GM19239 (cell line): ENCODE data around the gene C2CD5.
"Not testable (repeated sequence)": the region's sequence is repeated elsewhere in the genome, so short reads cannot be mapped to it uniquely, and the experiment has no call there.

Experiments used
- DNase-seq: peaks from one replicate; pipeline ENCODE4 v3.0.0; 2011; ENCODE audit warnings: low spot score; ENCODE audit not compliant: insufficient read length
- FAIRE-seq: peaks from 2 replicates; lab custom pipeline; 2011; peaks lifted over from hg19 to GRCh38; lab: Jason Lieb, UNC

Gene C2CD5

DNA sequence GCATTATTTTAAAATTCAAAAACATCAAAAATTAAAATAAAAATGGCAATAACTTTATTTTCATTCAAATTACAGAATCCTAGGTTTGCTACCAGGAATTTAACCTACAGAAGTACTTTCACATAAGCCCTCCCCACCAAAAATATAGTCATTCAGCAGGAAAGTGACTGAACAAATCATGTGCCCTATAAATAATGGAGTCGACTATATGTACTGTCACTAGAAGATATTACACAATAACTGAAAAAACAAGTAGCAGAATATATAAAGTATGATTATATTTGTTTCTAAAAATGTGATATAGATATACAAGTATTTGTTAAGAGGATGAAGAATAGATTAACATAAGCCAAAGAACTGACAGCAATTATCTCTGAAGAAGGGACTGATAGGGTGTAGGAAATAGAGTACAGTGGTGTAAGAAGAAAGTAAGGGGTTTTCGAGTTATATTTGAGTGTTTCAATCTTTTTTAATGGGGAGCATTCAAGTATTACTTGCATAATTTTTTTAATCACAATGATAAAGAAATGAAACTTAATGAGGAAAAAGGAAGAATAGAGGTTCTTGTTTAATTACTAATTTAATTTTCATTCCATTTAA, 7.9 kb downstream of the C2CD5 start:
- DNase-seq, result no peak
- no peak for FAIRE-seq

DNA sequence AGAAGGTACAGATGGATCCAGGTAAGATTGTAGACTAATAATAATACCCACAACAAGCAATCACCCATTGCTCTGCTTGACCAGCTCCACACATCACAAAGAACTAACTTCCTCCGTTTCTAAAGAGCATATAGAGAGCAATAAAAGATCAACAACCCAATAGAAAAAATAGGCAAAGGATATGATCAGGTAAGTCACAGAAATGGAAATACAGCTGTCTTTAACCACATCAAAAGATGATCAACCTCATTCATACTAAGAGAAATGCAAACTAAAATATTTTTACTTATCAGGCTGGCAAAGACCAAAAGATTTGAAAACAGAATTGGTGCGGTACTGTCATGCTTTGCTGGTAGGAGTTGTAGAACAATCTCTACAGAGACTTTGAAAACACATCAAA, 8.9 kb downstream of the C2CD5 start:
- FAIRE-seq, result no peak
- no peak for DNase-seq

DNA sequence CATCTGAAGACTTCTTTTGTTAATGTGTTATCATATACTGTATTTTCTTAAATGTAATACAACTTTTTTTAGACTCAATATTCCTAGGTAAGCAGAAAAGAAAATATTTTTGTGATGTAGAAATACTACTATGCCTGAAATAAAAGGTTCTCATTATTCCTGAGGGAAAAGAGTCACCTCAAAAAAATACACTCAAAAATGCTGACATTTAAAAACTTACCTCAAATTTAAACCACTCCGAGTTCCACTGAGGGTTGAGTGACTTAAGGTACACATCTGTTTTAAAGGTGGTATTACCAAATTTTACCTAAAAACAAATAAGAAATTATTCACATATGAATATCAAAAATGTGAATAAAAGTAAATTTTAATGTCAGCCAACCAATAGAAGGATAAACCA, 9.3 kb downstream of the C2CD5 start:
- DNase-seq (no peak), FAIRE-seq (peak; percentile 21)

DNA sequence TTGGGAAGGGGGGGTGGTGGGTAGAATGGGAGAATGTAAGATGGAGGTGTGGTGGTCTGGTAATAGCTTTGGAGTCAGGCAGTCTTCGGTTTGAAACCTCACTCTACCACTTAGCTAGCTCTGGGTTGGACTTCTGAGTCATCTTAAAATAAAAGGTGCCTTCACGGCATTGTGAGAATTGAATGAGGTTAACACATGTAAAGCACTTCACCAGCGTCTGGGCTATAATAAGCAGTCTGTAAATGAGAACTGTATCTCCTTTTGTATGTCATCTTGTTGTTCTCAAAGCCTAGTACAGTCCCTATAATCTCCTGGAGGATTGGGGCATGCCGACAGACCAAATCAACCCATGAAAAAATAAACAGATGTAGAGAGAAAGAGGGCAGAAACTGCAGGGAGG, 11.2 kb downstream of the C2CD5 start:
- DNase-seq, result no peak
- FAIRE-seq, result no peak

DNA sequence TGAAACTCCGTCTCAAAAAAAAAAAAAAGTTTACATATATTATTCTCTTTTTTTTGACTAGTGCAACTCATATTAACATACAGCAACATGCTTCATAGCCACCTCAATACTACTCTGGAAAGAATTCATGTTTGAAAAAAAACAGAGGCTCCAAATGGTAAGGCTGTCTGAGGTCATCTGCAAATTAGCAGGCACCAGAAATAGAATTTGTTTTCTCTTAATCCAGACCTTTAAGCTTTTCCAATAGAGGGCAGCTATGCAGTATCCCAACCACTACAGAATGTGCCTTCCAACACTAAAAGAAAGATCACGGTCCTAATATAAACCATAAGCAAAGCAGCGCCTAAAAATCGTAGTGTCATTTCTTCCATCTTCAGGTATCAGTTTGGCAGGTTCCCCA, 12.0 kb downstream of the C2CD5 start:
- no peak for FAIRE-seq
- no peak for DNase-seq

DNA sequence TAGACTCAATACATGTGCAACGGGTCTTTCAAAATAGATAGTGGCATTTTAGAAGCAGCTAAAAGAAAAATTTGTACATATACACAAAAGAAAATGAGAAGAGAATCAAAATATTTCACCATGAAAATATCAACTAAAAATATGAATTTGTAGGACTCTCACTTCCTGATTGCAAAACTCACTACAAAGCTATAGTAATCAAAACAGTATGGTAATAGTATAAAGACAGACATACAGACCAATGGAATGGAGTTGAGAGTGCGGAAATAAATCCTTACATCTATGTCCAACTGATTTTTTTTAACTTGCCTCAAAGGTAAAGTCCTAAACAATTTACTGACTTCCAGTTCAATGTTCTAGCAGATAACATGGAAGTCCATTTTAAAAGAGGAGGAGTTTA, 13.1 kb downstream of the C2CD5 start:
- DNase-seq (no peak), FAIRE-seq (no peak)

DNA sequence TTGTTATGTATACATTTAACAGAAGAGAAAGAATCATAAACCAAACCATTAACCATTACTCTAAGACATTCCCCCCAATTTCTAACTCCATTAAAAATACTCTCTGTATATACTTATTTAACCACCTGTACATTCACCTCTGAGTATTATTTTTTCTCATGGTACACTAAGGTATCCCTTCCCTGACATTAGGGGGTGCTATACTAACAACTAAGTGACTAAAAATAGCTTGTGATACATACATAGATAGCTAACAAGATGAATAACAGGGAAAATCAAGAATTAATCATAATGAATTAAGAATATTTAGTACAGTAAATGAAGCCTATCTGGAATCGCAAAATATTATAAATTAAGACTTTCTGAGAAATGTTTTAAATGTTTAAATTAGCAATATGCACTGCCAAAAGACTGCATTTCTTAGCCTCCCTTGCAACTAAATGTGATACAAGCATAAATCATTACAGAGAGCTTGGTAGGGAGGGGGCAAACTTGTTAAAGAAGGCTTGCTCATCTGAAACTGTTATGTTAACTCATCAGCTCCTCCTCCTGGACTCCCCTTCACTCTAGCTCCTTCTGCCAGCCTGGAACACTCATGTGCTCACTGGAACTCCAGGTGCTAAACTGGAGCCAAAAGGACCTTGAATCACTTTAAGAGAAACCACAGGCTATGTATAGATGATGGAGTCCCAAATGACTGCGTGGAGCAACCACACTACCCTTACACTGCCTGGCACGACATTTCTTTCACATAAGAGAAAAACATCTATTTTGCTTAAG, 14.9 kb downstream of the C2CD5 start:
- FAIRE-seq, result peak; percentile 26
- DNase-seq, result no peak

DNA sequence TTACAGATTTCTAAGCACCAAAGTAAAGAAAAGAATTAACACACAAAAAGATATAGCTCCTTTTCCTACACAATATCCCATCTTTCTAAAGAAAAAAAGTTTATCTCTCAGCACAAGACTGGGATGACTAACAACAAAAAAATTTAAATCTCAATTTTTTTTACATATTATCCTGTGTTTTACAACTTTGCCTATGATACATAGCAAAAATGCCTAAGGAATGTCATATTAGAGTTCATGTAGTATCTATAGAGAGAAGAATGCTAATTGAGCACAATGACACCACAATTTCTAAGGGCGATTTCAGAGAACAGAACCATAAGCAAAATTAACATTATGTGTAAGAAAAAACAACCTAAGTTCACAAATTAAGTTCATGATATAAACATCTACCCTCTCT, 16.3 kb downstream of the C2CD5 start:
- FAIRE-seq (no peak), DNase-seq (no peak)

DNA sequence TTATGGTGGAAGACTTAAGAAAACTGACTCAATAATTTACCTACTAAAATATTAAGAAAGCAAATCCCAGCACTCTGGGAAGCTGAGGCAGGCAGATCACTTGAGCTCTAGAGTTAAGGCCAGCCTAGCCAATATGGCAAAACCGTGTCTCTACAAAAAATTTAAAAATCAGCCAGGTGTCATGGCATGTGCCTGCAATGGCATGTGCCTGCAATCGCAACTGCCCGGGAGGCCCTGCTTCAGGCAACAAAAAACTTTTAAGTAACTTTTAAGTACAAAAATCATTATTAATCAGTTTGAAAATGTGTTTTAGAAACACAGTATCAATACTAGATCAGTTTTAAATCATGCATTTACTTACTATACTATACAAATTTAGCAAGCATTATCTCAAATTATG, 17.5 kb downstream of the C2CD5 start:
- no peak for DNase-seq
- no peak for FAIRE-seq

DNA sequence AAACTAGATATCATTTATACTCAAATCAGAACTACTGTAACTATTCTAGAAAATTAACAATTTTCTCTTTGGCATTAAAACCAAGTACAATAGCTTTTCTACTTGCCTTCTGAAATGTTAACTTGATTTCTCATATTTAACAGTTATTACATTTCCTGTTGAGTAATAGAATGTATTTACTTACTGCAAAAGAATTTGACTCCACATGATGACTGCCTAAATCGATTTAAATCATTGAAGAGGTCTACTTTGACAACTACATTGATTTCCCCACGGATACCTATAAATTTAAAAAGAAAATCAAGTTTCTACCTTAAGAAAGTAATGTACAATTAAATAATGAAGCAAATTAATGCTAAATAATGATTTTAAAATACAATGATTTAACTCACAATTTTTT, 18.9 kb downstream of the C2CD5 start:
- DNase-seq (no peak), FAIRE-seq (no peak)

DNA sequence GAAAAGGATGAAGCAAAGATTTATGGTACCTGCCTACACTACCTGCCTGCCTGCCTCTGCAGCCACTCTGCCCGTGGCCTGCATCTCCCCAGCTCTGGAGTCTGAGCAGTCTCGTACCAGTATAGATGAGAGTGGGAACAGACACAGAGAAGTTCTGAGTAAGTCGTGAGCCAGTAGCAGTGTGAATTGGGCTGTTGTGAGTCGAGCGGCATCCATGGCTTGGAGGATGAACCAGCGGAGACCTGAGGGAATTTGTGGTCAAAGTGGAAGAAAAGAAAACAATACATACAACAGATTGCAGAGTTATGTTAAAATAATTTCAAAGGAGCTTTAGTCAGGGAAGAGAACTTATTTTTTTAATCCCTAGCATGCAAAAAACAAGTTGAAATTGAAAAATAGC, 25.3 kb downstream of the C2CD5 start:
- DNase-seq (no peak), FAIRE-seq (no peak)

DNA sequence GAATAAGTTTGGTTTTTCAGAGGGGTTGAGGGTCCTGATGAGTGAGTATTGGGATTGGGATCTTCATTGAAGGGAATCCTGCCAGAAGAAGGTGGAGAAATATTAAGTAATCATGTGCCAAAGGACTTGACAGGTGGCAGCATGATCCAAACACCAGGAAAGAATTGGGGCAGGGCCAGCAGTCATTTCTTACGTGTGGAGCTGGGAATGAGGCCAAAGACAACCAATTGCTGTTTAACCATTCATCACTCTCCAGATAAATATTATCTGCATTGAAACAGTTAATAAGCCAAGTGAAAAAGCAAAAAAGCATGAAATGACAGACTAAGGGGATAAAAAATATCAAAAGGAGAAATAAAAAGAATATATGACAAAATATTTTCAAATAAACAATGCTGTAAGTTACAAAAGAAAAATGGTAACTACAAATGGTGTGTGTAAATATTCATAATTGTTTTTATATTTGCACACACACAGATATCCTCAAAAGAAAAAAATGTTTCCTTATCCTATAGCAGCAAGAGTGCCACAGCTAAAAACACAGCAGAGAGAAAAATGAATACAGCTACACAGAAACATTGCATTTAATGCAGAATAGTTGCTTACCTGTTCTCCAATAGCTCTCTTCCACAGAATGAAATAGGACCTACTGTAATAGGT, 26.2 kb downstream of the C2CD5 start:
- no peak for DNase-seq
- FAIRE-seq, result no peak

DNA sequence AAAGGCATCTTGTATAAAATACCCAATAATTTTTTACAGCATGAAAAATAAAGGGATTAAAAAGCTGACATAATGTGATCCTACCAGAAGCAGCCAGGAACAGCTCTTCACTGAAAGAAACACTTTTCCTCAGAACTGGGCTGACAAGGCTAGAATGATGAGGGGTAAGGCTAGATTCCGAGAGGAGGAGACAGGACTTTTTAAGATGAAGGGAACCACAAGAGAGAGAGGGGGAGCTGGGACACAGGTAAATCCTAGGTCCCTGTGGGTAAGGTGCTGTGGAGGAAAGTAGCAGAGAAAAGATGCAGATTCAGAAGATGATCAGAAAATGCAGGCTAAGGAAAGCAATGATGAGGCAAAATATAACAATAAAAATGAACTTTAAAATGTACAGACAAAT, 29.5 kb downstream of the C2CD5 start:
- DNase-seq (no peak), FAIRE-seq (no peak)

DNA sequence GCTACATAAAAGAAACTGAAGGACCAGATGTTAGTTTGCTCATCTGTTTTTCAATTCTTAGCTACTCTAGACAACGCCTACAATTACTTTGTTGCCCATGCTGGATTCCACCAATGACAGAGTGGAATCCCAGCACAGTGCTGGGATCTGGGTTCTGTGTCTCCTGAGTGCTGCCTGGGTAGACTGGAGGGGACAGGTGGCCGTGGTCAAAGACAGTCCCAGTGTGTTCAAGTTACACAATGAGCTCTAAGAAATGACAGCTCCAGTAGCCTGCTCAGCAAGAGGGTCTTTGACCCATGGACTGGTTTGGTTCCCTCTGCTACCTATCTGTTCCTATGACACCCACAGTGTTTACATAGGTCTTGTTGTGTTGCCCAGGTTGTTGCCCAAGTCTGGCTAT, 38.5 kb downstream of the C2CD5 start:
- DNase-seq (no peak), FAIRE-seq (no peak)

DNA sequence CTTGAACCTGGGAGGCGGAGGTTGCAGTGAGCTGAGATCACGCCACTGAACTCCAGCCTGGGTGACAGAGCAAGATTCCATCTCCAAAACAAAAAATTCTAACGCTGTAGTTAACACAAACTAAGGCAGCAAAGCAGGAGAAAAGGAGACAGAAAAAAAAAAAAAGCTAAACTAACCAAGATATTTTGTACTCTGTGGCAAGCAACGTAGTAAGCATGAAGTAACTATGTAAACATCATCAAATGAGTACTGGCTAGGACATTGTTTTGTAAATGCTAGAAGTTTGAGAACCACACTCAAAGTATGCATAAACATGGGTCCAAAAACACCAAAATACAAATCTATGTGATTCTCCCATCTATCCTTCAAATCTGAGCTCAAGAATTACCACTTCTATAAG, 44.2 kb downstream of the C2CD5 start:
- FAIRE-seq, result no peak
- DNase-seq, result no peak

DNA sequence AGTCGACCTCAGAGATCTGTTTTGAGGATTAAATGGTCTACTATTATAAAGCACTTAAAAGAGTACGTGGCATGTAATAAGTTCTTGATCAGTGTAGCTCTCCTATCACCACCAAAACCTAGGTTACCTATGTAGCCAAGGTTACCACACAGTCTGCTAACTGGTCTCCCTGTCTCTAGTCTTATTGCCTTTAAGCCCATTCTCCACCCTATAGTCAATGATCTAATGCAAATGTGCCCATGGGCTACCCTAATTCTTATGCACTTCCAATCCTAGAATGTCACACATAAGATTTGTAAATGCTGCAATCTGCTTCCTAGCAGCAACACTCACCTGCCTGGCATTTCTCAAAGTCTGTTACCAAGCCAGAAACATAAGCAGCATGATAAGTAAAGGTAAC, 44.9 kb downstream of the C2CD5 start:
- no peak for FAIRE-seq
- no peak for DNase-seq

DNA sequence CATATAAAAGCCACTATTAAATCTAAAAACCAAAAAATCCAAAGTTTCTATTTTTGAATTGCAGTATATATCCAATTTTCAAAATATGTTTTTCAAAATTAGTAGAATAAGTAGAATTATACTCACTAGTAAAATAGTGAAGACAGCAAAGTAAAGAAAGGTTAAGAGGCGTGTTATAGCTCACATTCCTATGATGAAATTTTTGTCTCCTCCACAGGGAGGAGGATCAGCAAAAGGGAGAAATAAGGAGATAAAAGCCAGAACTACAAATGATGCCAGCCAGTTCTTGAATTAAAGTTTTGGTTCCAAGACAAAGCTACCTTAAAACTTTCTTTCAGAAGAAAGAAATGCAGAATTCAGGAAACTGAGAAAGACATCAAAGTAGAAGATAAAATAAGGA, 50.0 kb downstream of the C2CD5 start:
- DNase-seq, result no peak
- FAIRE-seq, result no peak

DNA sequence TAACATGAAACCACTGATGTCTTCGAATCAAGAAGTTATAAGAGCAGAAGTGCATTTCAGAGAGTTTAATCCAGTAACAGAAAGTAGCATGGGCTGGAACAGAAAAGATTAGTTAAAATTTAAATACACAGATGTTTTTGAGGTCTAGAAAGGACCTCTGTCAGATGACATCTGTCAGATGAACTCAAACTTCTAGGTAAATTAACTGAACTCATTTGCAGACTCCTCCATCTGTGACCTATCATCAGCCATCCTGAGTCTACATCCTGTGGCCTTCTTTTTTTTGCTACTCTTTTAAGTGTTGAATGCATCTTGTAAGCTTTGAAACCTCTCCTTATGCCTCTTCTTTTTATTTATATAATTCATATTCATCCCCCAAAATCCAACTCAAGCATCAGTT, 53.3 kb downstream of the C2CD5 start:
- DNase-seq, result no peak
- no peak for FAIRE-seq

DNA sequence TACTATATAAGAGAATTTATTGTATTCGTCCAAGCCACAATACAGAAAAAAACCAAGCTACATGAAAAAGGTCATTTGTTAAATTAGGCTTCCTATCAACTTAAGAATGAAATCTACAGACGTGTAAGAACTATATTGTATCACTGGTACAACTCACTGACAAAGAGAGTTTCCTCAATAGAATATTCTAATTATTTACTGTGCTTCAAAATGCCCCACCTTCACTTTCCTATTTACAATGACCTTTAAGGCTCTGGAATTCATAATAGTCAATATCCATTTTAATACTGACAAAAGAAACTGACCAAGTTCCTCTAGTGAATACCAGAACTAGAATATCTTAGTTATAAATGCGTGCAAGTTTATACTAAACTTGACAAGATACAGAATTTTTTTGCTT, 55.9 kb downstream of the C2CD5 start:
- DNase-seq, result no peak
- no peak for FAIRE-seq

DNA sequence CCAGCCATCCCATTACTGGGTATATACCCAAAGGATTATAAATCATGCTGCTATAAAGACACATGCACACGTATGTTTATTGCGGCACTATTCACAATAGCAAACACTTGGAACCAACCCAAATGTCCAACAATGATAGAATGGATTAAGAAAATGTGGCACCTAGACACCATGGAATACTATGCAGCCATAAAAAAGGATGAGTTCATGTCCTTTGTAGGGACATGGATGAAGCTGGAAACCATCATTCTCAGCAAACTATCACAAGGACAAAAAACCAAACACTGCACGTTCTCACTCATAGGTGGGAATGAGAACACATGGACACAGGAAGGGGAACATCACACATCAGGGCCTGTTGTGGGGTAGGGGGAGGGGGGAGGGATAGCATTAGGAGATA, 56.7 kb downstream of the C2CD5 start:
- not testable (repeated sequence) for DNase-seq, FAIRE-seq

DNA sequence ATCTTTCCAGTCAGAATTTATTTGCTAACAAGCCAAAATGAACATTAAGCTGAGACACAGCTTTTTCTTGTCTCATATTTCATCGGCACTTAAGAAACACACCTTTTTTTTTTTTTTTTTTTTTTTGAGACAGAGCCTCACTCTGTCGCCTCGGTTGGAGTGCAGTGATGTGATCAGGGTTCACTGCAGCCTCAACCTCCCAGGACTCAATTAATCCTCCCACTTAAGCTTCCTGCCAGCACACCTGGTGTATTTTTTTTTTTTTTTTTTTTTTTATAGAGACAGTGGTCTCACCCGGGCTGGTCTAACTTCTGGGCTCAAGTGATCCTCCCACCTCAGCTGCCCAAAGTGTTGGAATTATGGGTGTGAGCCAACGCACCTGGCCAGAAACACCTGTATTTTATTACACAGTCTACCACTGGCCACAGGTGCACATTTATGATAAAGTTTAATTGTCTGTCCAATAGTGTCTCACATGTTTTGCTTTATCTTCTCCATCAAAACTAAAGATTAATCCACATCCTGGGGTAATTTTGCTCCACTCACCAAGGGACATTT, 62.7 kb downstream of the C2CD5 start:
- FAIRE-seq (no peak), DNase-seq (no peak)
